Caco-2 (cell line): ENCODE results near the gene SCIN. TPM values are rescaled to one million over a fixed set of nuclear protein-coding genes. Genes with fewer than 3 reads are reported as not detected.

Experiments used
- BruUV-seq: library from RNA; stranded (reverse); fragments of 400-500 nt; replicated peaks from 2 replicates; lab custom pipeline; 2021; lab: Mats Ljungman, UMichigan
- CTCF ChIA-PET: fragments of 300-600 bp; sonication (Branson Sonifier 250); formaldehyde crosslinking; loops from one replicate; lab custom pipeline; 2022; ENCODE audit warnings: antibody characterized with exemption; lab: Charles Lee
- POLR2A ChIA-PET: fragments of 300-600 bp; sonication (Branson Sonifier 250); formaldehyde crosslinking; loops from one replicate; lab custom pipeline; 2022; ENCODE audit warnings: antibody characterized with exemption; lab: Charles Lee
- DNase-seq, 2 experiments: peaks; one replicate each; pipeline versions ENCODE4 v3.0.0 to v3.0.0-alpha.2; 2020 to 2022
- H3K27me3 ChIP-seq: replicated peaks from 2 replicates; pipeline ENCODE4 v1.6.0; 2011; ENCODE audit warnings: low read length; ENCODE audit not compliant: control insufficient read depth, insufficient read depth
- H3K36me3 ChIP-seq: 2 replicates; pipeline ENCODE4 v1.5.1; 2011; ENCODE audit warnings: low read length; ENCODE audit not compliant: control insufficient read depth, insufficient read depth
- H3K4me1 ChIP-seq: fragments of 250-450 bp; sonication (Bioruptor Pico); 2 replicates; pipeline ENCODE4 v1.5.1; 2020; ENCODE audit warnings: mild to moderate bottlenecking
- H3K4me3 ChIP-seq: 2 replicates; pipeline ENCODE4 v1.5.1; 2011; ENCODE audit warnings: low read depth, mild to moderate bottlenecking, control low read depth, low read length
- H3K9me3 ChIP-seq: fragments of 250-450 bp; sonication (Bioruptor Pico); 2 replicates; pipeline ENCODE4 v1.5.1; 2020; ENCODE audit warnings: mild to moderate bottlenecking, moderate library complexity
- H3K27ac Mint-ChIP-seq: one replicate; pipeline ENCODE4 v1.8.0; 2022; ENCODE audit warnings: mixed read lengths; ENCODE audit not compliant: unreplicated experiment
- H3K27me3 Mint-ChIP-seq: one replicate; pipeline ENCODE4 v1.8.0; 2022; ENCODE audit warnings: mixed read lengths; ENCODE audit not compliant: insufficient read depth, unreplicated experiment
- H3K36me3 Mint-ChIP-seq: one replicate; pipeline ENCODE4 v1.8.0; 2022; ENCODE audit warnings: mild to moderate bottlenecking, mixed read lengths; ENCODE audit not compliant: insufficient read depth, unreplicated experiment
- H3K4me1 Mint-ChIP-seq: one replicate; pipeline ENCODE4 v1.8.0; 2022; ENCODE audit warnings: low read depth, mixed read lengths; ENCODE audit not compliant: unreplicated experiment
- H3K4me3 Mint-ChIP-seq: one replicate; pipeline ENCODE4 v1.8.0; 2022; ENCODE audit warnings: mild to moderate bottlenecking, moderate library complexity, mixed read lengths; ENCODE audit not compliant: unreplicated experiment
- H3K9me3 Mint-ChIP-seq: one replicate; pipeline ENCODE4 v1.8.0; 2022; ENCODE audit warnings: mixed read lengths; ENCODE audit not compliant: unreplicated experiment
- intact Hi-C: fragments of 100-400 bp; cut with micrococcal nuclease; formaldehyde crosslinking; loops from one replicate; pipeline ENCODE4 v1.10.0; 2022; ENCODE audit not compliant: unreplicated experiment
- total RNA-seq: library from RNA; stranded (reverse); gene quantifications from 2 replicates; pipeline ENCODE4 v1.2.3, GENCODE V29; 2022
- TF ChIP-seq, protein P1 (sequence below), 2 experiments: fragments of 200-600 bp in 1 of 2; IDR thresholded peaks; 1 replicate in 1 of 2; 2 replicates in 1 of 2; pipeline versions ENCODE4 v1.5.1 to v1.8.0; 2011 to 2022; ENCODE audit warnings: antibody characterized with exemption in 1 of 2, control low read depth in 1 of 2, inconsistent platforms in 1 of 2, low read depth in 1 of 2, low read length in 1 of 2, mild to moderate bottlenecking in 1 of 2, moderate library complexity in 1 of 2; ENCODE audit not compliant: insufficient read depth in 1 of 2, severe bottlenecking in 1 of 2, unreplicated experiment in 1 of 2

Gene SCIN
- total RNA-seq, 1 experiment from 2014 or later: 0.39 TPM

DNA sequence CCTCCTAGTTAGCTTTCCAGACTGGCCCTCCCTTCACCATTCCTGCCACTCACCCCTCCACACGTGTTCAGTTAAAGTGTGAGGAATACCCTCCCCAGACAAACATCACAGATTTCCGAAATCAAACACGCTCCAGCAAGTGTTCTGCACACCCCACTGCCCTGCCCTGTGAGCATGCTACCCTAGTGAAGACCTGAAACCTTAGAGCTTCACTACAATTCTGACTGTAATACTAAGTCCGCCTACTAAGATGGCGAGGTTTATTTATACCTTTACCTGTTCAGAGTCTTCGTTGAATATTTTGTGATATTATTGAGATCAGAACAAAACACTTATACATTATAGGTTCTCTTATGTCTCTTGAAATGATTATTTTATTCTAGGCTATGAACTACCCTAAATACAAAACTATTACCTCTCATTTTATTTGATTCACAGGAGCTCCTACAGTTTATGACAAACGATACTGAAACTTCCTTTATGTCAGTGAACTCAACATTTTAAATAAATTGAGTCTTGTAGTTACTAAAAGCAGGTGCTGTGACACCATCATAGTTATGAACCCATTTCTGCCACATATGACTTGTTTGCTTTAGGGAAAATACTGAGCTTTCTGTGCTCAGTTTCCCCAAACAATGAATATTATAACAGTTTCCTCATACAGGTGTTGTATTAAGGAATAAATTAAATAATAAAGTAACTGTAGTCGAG lies 8.6 kb downstream of the SCIN start:
- no TSS peak for BruUV-seq

DNA sequence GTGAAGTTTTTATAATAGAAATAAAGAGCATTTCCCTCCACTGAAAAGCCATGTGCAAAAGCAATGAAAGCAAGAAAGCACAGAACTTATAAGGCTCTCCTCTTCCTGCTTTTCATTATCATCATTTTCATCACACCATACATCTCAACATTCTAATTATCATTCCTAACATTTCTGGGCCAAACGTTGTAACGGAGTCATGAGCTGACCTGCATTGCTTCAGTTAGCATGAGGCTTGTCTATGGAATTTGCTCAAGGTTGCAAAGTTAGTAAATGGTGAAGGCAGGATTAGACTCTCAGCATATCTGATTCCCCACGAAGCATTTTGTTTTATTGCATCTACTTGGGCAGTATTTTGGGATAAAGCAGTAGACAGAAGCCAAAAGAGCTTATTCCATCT lies 11.4 kb downstream of the SCIN start:
- Histone ChIP-seq H3K36me3 (no peaks in the 10 kb centered on the region), H3K27me3 (no peaks in the 10 kb centered on the region), H3K4me3 (no peak overlapping the region), H3K4me1 (0 out of 2 replicates have a peak, but pooled peaks cover 7% of the 10 kb centered on the region), H3K9me3 (no peaks in the 10 kb centered on the region)
- H3K27ac Mint-ChIP-seq: no peak overlapping the region
- H3K9me3 Mint-ChIP-seq: no peaks in the 10 kb centered on the region
- peaks cover 19% of the 10 kb centered on the region for H3K4me1 Mint-ChIP-seq
- intact Hi-C loops: no loop called here
- no TSS peak for BruUV-seq
- H3K36me3 Mint-ChIP-seq: no peaks in the 10 kb centered on the region
- CTCF ChIA-PET: no interaction called here
- H3K4me3 Mint-ChIP-seq: no peak overlapping the region
- POLR2A ChIA-PET: no interaction called here
- TF ChIP-seq, protein P1, sequence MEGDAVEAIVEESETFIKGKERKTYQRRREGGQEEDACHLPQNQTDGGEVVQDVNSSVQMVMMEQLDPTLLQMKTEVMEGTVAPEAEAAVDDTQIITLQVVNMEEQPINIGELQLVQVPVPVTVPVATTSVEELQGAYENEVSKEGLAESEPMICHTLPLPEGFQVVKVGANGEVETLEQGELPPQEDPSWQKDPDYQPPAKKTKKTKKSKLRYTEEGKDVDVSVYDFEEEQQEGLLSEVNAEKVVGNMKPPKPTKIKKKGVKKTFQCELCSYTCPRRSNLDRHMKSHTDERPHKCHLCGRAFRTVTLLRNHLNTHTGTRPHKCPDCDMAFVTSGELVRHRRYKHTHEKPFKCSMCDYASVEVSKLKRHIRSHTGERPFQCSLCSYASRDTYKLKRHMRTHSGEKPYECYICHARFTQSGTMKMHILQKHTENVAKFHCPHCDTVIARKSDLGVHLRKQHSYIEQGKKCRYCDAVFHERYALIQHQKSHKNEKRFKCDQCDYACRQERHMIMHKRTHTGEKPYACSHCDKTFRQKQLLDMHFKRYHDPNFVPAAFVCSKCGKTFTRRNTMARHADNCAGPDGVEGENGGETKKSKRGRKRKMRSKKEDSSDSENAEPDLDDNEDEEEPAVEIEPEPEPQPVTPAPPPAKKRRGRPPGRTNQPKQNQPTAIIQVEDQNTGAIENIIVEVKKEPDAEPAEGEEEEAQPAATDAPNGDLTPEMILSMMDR (IDR thresholded peaks at IDR 0.05; ENCODE audit: insufficient read depth in 1 of 2, low read depth in 1 of 2, low read length in 1 of 2, severe bottlenecking in 1 of 2, unreplicated experiment in 1 of 2): no peak
- no peak for DNase-seq
- peaks cover 9% of the 10 kb centered on the region for H3K27me3 Mint-ChIP-seq

More for the DNA sequence above, 8.6 kb downstream of the SCIN start:
- H3K9me3 Mint-ChIP-seq: no peaks in the 10 kb centered on the region
- no peak overlapping the region for H3K4me3 Mint-ChIP-seq
- ChIA-PET CTCF (no interaction called here), POLR2A (no interaction called here)
- H3K27ac Mint-ChIP-seq: no peak overlapping the region
- H3K4me1 Mint-ChIP-seq: peaks cover 6% of the 10 kb centered on the region
- H3K36me3 Mint-ChIP-seq: no peaks in the 10 kb centered on the region
- Histone ChIP-seq H3K4me1 (0 out of 2 replicates have a peak, but pooled peaks cover 2% of the 10 kb centered on the region), H3K4me3 (no peak overlapping the region), H3K27me3 (no peaks in the 10 kb centered on the region), H3K36me3 (no peaks in the 10 kb centered on the region), H3K9me3 (no peaks in the 10 kb centered on the region)
- intact Hi-C loops: no loop called here
- DNase-seq: no peak
- peaks cover 8% of the 10 kb centered on the region for H3K27me3 Mint-ChIP-seq
- TF ChIP-seq, protein P1 (IDR thresholded peaks at IDR 0.05; ENCODE audit: insufficient read depth in 1 of 2, low read depth in 1 of 2, low read length in 1 of 2, severe bottlenecking in 1 of 2, unreplicated experiment in 1 of 2): no peak

DNA sequence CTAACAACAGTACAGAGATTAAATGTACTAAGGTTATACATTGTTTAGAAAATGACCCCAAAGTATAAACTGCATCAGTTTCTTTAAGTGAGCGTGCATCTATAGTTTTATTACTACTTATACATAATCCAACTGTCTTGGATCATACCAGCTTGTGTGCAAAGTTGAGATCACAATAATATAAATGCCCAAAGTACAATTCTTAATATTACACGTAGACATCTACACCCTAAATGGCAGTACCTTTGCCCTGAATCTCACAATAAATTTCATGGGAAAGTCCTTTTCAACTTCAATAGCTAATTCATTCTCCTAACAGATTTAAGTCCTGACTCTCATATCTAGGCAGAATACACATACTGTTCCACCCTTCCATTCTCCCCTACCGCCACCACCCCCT lies 11.8 kb downstream of the SCIN start:
- DNase-seq: no peak
- ChIA-PET CTCF (no interaction called here), POLR2A (no interaction called here)
- Mint-ChIP-seq H3K36me3 (no peaks in the 10 kb centered on the region), H3K4me1 (peaks cover 19% of the 10 kb centered on the region), H3K4me3 (no peak overlapping the region), H3K27me3 (peaks cover 9% of the 10 kb centered on the region), H3K27ac (no peak overlapping the region), H3K9me3 (no peaks in the 10 kb centered on the region)
- intact Hi-C loops: no loop called here
- no peaks in the 10 kb centered on the region for H3K36me3 ChIP-seq
- TF ChIP-seq, protein P1 (IDR thresholded peaks at IDR 0.05; ENCODE audit: insufficient read depth in 1 of 2, low read depth in 1 of 2, low read length in 1 of 2, severe bottlenecking in 1 of 2, unreplicated experiment in 1 of 2): no peak
- no peaks in the 10 kb centered on the region for H3K9me3 ChIP-seq
- no peak overlapping the region for H3K4me3 ChIP-seq
- no peaks in the 10 kb centered on the region for H3K27me3 ChIP-seq
- H3K4me1 ChIP-seq: 0 out of 2 replicates have a peak, but pooled peaks cover 7% of the 10 kb centered on the region
- BruUV-seq: no TSS peak
